GM18858 (cell line): ENCODE results near the gene GPX4.

Source experiments
- ATAC-seq: cut with Tn5 transposase; IDR thresholded peaks from one replicate; pipeline ENCODE4 v1.9.1; 2021; ENCODE audit not compliant: unreplicated experiment

The GPX4 gene

GRCh38 chr19:1147934-1148549, 44.2 kb downstream of the GPX4 start:
- ATAC-seq = no peak

DNA sequence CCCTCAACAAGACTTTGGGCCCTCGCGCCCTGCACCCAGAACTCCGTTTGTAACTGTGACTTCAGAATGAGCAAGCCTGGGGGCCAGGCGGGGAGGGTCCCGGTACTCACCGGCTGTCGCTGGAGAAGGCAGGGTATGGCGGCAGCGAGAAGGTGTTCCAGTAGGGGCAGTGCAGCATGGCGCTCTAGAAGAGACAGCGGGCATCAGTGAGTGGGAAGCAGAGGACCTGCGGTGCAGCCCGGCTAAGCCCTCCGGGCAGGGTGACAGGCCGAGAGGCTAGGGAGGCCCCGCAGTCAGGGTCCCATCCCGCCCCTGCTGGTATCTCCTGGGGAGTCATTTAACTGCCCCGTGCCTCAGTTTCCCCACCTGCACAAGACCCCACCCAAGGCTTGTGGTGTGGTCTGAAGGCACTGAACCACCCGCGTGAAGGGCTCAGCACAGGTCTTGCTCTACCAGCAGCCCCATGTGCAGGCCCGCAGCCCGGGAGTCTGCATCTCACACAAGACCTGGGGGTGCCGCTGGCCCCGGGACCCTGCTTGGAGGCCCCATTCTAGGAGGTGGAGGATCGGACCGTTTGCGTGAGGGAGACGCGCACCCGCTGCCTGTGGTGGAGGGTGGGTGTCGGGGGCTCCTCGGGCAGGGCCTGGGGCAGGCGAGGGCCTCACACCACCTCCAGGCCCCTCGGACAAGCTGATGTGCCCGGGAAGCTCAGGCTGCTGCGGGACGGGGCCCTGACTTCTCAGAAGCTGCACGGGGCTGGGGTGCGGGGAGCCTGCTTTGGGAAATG, 45.7 kb downstream of the GPX4 start:
- no peak for ATAC-seq

DNA sequence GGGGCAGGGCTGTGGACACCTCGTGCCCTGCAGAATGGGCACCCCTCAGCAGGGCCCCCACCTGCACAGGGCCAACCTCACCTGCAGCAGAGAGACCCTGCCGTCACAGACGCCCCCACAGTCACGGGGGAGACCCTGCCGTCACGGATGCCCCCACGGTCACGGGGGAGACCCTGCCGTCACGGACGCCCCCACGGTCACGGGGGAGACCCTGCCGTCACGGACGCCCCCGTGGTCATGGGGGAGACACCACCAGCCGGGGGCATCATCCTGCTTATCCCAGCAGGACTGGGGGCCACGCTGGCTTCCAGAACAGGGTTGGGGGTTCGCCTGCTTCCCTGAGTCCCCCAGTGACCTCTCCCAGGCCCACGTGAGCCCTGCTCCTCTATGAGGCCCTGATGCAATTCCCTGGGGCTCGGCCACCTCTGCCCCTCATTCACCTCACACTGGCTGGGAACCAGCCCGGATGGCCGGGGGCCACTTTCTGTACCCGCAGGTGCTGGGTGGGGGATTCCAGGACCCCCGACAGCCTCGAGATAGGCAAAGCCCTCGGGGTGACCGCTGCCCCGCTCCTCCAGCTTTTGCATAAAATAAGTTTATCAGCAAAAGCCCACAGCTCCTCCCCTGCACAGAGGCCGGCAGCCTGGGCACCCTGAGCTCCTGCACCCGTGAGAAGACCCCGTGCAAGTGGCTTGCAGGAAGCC, 46.7 kb downstream of the GPX4 start:
- ATAC-seq = no peak

GRCh38 chr19:1151037-1151724, 47.4 kb downstream of the GPX4 start:
- no peak for ATAC-seq

DNA sequence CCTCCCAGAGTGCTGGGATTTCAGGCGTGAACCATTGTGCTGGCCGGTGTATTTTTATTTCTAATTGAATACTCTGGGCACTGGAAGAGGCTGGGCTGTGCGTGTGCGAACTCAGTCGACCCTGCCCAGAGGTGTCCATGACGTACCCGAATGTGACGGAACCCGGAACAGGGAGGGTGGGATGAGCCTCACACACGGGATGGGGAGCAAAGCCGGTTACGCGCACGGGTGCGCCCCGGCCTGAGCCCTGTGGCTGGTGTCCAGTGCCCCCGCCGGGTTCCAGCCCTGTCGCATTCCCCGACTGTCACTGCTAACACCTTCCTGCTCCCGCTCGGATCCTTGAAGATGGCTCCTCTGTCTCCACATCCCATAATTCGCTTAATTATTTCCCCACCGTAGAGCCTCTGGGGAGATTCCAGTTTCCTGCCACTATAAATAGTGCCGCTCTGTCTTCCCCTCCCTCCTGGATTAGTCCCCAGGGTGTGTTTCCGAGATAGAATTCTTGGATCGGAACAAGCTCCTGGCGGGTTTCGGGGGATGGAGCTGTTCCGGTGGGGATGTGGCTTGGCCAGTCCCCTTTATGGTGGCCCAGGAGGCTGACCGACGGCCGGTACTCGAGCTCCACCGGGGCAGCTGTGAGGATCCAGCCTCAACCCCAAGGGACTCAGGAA, 48.3 kb downstream of the GPX4 start:
- ATAC-seq = no peak

DNA sequence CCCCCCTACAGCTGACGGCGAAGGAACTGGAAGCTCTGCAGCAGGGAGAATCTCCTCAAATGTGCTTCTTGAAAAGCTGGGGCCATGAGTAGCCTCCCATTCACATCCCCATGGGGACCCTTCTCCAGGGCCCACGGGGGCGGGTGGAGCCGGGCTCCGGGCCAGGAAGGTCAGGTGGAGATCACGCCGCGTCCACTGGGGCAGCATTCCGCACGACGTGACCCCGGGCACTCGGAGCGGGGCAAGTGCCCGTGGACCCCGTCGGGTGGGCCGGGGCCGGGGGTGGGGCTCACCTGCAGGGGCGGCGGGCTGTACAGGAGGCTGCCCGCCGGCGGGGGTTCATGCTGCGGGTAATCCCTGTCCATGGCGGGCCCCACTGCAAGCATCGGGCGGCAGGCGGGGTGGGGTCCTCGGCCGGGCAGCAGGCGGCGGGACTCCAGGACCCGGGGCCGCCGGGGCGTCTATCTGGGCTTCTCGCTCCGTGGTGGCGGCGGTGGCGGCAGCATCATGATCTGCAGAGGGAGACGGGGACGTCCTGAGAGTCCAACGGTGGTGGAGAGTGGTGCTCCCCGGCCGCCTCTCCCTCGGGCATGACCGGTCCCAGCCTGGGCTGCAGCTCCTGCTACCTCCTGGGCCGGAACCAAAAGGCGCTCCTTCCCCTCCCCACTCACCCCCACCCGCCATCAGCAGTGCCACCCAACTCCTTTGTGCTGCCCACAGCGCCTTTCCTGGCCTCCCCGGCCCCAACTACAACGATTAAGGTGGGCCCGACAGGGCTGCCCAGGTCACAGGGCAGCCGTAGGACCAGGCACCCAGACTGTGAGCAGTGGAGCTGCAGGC, 50.3 kb downstream of the GPX4 start:
- ATAC-seq = no peak

GRCh38 chr19:1154731-1155351, 51.0 kb downstream of the GPX4 start:
- no peak for ATAC-seq

DNA sequence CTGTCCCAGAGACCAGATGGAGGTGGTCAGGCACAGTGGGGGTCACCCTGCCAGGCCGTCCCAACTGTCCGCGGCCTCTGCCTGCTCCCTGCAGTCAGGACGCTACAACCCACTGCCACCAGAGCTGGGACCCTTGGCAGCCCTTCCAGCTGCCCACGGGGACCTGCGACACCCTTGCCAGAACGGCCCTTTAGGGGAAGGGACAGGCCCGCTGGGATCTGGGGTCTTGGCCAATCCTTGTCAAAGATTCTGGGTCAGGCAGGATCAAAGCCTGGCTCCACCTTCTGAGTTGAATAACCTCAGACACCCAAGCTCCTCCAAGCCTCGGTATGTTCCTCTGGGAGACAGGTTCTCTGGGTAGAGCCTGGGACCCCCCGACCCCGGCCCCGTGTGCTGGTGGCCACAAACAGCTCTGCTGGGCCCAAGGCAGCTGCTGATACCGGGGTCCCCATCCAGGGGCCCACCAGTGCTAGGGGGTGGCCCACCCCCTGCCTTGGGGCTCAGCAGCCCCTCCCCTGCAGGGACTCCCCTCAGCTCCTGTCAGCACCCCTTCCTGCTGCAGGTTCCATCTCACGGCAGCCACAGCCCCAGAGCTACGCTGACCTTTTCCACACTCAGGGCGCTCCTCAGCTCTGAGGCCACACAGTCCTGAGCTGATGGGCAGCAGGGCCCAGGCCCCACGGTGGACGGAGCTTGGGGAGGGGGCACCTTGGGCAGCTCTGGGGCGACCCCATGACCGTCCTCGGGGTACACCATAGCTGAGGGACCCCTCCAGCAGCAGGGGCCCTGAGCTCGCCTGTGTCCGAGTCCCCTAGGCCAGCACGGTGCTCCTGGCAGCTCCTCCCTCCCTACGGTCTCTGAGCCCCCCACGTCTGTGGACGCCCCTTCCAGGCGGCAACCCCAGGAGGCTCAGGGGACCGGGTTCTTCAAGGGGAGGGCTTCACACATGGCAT, 51.8 kb downstream of the GPX4 start:
- ATAC-seq = no peak
